Upper lobe of right lung (tissue), 1 donor: ENCODE measurements around the gene GPR173. TPM values are rescaled to one million over a fixed set of nuclear protein-coding genes. Genes with fewer than 3 reads are reported as not detected.

Experiments used
- ATAC-seq: fragments of 200-7000 bp; cut with Tn5 transposase; one replicate; pipeline ENCODE4 v1.9.1; 2020; ENCODE audit warnings: mild to moderate bottlenecking, moderate library complexity
- DNase-seq: peaks from one replicate; pipeline ENCODE4 v3.0.0-alpha.2; 2020
- H3K27ac ChIP-seq: fragments of 200-600 bp; one replicate; pipeline ENCODE4 v1.8.0; 2022
- H3K27me3 ChIP-seq: fragments of 200-600 bp; one replicate; pipeline ENCODE4 v1.8.0; 2022; ENCODE audit warnings: mild to moderate bottlenecking
- H3K36me3 ChIP-seq: fragments of 200-600 bp; one replicate; pipeline ENCODE4 v1.8.0; 2022
- H3K4me1 ChIP-seq: fragments of 200-600 bp; one replicate; pipeline ENCODE4 v1.8.0; 2022
- H3K4me3 ChIP-seq: fragments of 200-600 bp; one replicate; pipeline ENCODE4 v1.8.0; 2022; ENCODE audit warnings: mild to moderate bottlenecking
- H3K9me3 ChIP-seq: fragments of 200-600 bp; one replicate; pipeline ENCODE4 v1.8.0; 2022
- intact Hi-C: fragments of 100-400 bp; cut with DNase I; formaldehyde crosslinking; loops from one replicate; pipeline ENCODE4 v1.11.0; 2022
- total RNA-seq: library from RNA; stranded (reverse); fragmentation: NEBNext Ultra II Directional; extraction: Animal tissue kit (Norgen Biotek cat#: 25700); gene quantifications from one replicate; pipeline ENCODE4 v1.2.1, GENCODE V29; 2021
- TF ChIP-seq, protein P1 (sequence below): fragments of 200-600 bp; IDR thresholded peaks from one replicate; pipeline ENCODE4 v1.8.0; 2022; ENCODE audit warnings: antibody characterized with exemption
- donor health status: DM: no; HTN: yes; CAD: no; lungs with severe emphysema.

The GPR173 gene
- total RNA-seq, 1 donor from 2014 or later: 1.3 TPM

DNA sequence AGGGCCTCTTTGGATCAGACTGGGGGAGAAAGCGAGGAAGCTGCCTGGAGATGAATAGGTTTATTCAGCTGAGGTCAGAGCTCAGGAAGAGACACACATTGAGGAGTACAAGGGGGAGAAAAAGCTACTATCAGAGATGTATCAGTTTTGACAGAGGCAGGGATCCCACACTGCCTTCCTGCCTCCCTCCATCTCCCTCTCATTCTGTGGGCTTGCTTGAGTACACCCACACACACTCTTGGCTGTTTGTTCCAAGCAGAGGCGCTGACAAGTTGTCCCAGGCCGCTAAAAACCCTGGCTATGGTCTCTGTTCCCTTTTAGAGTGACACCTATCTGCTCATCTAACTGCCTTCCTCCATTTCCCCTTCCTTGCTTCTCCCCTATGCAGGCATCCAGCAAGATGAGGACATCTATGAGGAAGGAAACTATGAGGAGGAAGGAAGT, 38.8 kb downstream of the GPR173 start:
- ATAC-seq: no peak
- H3K4me1 ChIP-seq: no peaks in the 10 kb centered on the region
- intact Hi-C loops: no loop called here

DNA sequence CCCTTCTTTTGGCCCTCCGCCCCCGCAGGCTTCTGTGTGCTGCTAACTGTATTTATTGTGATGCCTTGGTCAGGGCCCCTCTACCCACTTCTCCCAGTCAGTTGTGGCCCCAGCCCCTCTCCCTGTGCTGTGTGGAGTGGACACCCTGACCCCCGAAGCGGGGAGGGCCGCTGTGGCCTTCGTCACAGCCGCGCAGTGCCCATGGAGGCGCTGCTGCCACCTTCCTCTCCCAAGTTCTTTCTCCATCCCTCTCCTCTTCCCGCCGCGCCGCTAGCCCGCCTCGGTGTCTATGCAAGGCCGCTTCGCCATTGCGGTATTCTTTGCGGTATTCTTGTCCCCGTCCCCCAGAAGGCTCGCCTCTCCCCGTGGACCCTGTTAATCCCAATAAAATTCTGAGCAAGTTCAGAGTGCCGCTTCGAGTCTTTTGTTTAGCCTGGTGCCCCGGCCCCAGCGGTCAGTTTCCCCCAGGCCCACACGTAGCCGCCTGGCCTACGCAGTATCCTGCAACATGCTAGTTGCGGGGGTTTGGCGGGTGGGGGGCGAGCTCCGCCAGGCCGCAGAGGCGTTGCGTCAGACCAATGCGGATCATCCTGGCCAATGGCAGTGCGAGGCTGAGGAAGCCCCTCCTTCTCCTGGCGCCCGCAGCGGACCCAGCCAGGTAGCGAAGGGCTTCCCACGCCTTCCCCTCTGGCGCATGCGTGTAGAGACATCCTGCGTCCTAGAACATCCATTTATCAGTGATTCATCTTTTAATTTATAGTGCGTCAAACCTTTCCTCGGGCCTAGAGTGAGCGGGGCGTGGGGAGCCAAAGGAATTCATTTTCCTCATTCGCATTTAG, 39.8 kb downstream of the GPR173 start:
- DNase-seq (peak; percentile 88), ATAC-seq (peak; percentile 79)
- H3K9me3 ChIP-seq: no peaks in the 10 kb centered on the region
- peak overlapping the region; percentile 40 for H3K4me3 ChIP-seq
- TF ChIP-seq, protein P1, sequence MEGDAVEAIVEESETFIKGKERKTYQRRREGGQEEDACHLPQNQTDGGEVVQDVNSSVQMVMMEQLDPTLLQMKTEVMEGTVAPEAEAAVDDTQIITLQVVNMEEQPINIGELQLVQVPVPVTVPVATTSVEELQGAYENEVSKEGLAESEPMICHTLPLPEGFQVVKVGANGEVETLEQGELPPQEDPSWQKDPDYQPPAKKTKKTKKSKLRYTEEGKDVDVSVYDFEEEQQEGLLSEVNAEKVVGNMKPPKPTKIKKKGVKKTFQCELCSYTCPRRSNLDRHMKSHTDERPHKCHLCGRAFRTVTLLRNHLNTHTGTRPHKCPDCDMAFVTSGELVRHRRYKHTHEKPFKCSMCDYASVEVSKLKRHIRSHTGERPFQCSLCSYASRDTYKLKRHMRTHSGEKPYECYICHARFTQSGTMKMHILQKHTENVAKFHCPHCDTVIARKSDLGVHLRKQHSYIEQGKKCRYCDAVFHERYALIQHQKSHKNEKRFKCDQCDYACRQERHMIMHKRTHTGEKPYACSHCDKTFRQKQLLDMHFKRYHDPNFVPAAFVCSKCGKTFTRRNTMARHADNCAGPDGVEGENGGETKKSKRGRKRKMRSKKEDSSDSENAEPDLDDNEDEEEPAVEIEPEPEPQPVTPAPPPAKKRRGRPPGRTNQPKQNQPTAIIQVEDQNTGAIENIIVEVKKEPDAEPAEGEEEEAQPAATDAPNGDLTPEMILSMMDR: no peak
- no peaks in the 10 kb centered on the region for H3K4me1 ChIP-seq
- peaks cover 15% of the 10 kb centered on the region for H3K36me3 ChIP-seq
- H3K27ac ChIP-seq: peak overlapping the region; percentile 82
- intact Hi-C loops: no loop called here
- no peaks in the 10 kb centered on the region for H3K27me3 ChIP-seq

More for the DNA sequence above, 38.8 kb downstream of the GPR173 start:
- no peak overlapping the region for H3K4me3 ChIP-seq
- H3K27me3 ChIP-seq: no peaks in the 10 kb centered on the region
- TF ChIP-seq, protein P1: no peak
- H3K36me3 ChIP-seq: peaks cover 15% of the 10 kb centered on the region
- no peaks in the 10 kb centered on the region for H3K9me3 ChIP-seq
- H3K27ac ChIP-seq: peak overlapping the region; percentile 82
- DNase-seq: no peak

GRCh38 chrX:53089224-53089842, 40.7 kb downstream of the GPR173 start:
- H3K9me3 ChIP-seq: no peaks in the 10 kb centered on the region
- peaks cover 15% of the 10 kb centered on the region for H3K36me3 ChIP-seq
- H3K4me1 ChIP-seq: no peaks in the 10 kb centered on the region
- H3K4me3 ChIP-seq: peak overlapping the region; percentile 40
- intact Hi-C loops: no loop called here
- H3K27me3 ChIP-seq: no peaks in the 10 kb centered on the region
- TF ChIP-seq, protein P1: peak; percentile 71
- ATAC-seq (no peak), DNase-seq (no peak)
- H3K27ac ChIP-seq: peak overlapping the region; percentile 82

- Histone ChIP-seq H3K27me3 (no peaks in the 10 kb centered on the region), H3K4me1 (no peaks in the 10 kb centered on the region), H3K27ac (no peak overlapping the region), H3K4me3 (no peak overlapping the region), H3K9me3 (no peaks in the 10 kb centered on the region), H3K36me3 (peaks cover 12% of the 10 kb centered on the region)
- DNase-seq (no peak), ATAC-seq (no peak)
- intact Hi-C loops: no loop called here
- TF ChIP-seq, protein P1: no peak
Observed at GRCh38 chrX:53089925-53090324, 41.3 kb downstream of the GPR173 start.

- Histone ChIP-seq H3K9me3 (no peaks in the 10 kb centered on the region), H3K27ac (peak overlapping the region; percentile 55), H3K27me3 (no peaks in the 10 kb centered on the region), H3K36me3 (no peaks in the 10 kb centered on the region), H3K4me3 (no peak overlapping the region), H3K4me1 (no peaks in the 10 kb centered on the region)
- peak; percentile 30 for ATAC-seq
- TF ChIP-seq, protein P1: no peak
- intact Hi-C loops: no loop called here
- peak; percentile 73 for DNase-seq
Observed at GRCh38 chrX:53091354-53091753, 42.8 kb downstream of the GPR173 start.
